NOMO-1 (cell line): ENCODE results near the gene TJP3.

ENCODE experiments used
- DNase-seq, 2 experiments: peaks; one replicate each; lab custom pipeline; 2025; ENCODE audit not compliant: unreplicated experiment in 2 of 2; lab: John Stamatoyannopoulos, UW

TJP3 gene

DNA sequence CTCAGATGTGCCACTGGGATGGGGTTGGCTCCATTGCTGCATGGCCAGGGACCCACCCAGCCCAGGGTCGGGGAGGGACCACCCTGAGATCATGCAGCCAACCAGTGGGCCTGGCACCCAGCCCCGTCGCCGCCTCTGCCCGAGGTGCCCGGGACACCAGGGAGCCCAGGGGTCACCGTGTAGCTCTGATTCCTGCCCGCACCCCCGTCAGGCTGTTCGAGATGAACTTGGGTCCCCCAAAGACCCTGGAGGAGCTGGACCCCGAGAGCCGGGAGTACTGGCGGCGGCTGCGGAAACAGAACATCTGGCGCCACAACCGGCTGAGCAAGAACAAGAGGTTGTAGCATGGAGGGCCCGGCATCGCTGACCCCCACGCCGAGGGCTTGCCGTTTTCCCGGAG is 58.9 kb downstream of the TJP3 start:
- no peak for DNase-seq

DNA sequence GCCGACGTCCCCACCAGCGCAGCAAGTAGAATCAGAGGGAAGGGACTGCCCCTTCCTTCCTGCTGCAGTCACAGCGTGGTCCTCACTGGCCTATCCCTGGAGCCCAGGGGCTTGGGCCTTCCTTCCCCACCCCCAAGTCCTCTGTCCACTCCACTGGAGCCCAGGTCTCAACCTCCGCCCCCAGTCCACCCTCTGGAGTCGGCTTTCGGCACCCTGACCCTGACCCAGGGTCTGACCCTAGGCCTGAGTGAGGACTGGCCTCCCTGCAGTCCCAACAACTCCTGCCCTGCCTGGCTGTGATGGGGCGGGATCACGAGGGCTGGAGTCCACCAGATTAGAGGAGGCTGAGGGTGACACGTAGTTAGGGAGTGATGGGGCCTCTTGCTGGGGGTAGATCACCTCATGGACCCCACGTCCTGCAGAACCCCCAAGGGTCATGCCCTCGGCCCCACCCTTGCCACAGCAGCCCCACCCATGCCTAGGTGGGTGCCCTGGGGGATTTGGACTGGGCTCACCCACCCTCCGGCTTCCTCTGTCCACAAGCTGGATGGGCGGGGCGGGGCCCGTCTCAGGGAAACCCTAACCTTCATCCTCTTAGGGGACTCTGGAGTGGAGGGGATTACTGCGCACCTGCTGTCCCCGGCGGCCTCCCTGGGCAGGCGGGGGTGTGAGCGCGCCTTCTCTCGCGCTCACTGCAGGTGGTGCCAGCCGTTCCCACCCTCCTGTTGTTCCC is 60.0 kb downstream of the TJP3 start:
- no peak for DNase-seq

DNA sequence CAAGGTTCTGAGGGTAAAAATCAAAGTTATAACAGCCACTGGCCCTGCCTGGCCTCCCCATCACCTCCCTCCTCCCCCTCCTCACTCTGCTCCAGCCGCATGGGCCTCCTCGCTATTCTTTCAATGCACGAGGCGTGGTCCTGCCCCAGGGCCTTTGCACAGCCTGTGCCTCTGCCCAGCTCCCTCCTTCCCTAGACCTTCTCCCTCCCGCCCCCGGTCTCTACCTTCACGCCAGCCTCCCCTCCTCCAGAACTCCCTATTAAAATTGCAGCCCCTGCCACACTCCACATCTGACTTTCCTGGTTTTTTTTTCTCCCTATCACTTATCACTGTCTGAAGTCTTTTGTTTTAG is 60.5 kb downstream of the TJP3 start:
- no peak for DNase-seq

DNA sequence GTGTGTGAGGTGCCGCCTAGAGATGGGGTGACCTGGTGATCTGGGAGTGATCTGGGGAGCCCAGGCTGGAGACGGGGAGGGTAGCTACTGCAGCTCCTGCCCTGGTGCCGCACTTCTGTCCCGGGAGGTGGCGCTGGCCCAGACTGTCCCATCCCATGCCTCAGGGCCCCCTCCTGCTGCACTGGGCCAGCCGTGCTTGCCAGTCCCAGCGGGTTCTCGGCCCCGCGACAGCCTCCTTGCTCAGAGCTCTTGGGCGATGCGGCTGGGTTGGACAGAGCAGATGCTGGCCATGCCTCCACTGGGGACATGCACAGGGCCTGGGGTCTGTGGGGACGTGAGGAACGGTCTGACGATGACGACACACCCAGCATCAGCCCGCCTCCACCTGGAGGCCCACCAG is 61.3 kb downstream of the TJP3 start:
- DNase-seq: no peak

DNA sequence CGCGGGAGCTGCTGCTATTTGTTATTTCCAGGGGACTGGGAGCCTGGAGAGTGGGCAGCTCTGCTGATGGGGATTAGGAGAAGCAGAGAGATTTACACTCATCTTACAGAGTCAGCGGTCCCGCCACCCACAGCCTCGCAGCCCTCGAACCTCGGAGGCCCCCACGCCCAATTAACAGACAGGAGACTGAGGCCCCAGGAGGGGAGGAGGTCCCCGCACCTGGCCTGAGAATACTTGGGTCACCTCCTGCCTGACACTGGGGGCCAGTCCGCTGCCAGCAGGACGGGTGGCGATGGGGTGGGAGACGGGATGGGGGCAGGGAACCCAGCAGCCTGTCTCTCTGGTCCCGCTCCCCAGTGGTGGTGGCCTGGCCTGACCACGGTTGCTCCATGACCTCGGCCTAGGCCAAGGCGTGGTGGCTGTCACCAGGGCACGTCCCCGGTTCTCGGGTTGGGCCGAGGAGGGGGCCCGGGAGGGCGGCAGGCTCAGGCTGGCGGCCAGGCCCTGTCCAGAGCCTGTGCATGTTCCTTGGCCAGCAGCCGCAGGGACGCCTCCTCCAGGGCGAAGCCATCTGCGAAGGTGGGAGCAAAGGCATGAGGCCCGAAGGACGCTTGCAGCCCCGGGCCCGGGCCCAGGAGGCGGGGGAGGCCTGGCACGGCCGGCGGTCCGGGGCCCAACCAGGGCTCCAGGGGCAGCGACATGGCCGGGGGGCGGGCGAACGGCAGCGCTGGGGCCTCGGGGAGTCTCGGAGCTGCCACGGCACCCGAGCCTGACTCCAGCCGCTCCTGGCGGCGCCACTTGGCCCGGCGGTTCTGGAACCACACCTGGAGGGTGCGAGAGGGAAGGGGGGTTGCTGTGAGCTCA is 62.2 kb downstream of the TJP3 start:
- DNase-seq: no peak

DNA sequence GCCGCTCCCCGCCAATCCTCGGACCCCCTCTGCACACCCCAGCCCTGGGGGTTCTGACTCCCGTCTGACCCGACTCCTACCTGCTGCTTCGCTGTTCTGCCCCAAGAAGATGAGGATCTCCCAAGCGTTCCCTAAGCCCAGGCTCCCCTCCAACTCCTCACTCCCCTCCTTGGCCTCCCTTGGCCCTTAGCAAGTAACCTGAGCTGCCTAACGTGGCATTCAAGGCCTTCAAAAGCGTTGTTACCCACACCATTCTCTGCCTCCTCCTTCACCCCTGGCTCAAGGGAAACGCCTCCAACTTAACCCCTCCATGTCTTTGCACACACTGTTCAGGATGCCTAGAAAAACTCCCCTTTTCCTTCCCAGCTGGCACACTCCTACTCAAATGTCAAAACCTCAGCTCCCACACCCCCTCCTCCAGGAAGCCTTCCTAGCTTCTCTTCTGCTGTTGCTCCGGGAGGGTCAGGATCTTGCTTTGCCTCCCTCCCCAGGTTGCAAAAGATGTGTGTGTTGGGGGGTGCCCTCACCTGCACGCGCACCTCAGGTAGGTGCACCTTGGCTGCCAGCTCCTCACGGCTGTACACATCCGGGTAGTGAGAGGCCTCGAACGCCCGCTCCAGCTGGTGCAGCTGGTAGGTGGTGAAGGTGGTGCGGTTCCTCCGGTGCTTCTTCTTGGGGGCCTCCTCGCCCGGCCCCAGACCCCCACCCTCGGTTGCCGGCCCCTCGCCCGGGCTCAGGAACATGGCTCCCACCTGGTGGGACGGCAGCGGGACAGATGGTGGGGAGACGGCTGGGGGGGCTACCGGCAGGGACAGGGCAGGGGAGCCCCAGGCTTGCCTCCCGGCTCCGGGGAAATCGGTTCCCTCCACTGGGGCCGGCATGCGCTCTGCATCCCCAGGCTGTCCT is 63.1 kb downstream of the TJP3 start:
- no peak for DNase-seq

DNA sequence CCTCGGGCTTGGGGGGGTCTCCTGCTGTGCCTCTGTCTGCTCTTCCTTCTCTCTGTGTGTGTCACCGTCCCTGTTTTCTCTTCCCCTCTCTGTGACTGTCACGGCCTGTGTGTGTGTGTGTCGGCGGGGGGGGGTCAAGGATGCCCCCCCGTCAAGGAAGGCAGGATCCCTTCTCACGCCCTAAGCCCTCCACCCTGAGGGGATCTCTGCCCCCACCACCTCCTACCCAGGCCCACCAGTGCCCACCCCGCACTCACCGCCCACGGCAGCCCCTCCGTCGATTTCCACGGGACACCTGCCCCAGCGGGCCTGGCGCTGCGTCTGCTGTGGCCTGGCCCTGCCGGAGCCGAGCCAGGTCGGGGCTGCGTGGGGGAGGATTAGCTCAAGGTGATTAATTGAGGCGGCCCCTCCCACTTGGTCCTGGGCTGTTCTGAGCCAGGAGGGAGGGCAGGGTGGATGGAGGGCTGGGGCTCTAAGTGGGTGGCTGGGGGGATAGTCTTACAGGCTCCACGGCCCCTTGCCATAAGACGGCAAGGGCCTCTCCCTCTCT is 63.8 kb downstream of the TJP3 start, which contains the start of gene RAX2:
Gene RAX2 (minus strand): TSS at position 323 of the 550 bp plus-strand sequence. CDS start 486 bp downstream, outside the sequence.
- no peak for DNase-seq

DNA sequence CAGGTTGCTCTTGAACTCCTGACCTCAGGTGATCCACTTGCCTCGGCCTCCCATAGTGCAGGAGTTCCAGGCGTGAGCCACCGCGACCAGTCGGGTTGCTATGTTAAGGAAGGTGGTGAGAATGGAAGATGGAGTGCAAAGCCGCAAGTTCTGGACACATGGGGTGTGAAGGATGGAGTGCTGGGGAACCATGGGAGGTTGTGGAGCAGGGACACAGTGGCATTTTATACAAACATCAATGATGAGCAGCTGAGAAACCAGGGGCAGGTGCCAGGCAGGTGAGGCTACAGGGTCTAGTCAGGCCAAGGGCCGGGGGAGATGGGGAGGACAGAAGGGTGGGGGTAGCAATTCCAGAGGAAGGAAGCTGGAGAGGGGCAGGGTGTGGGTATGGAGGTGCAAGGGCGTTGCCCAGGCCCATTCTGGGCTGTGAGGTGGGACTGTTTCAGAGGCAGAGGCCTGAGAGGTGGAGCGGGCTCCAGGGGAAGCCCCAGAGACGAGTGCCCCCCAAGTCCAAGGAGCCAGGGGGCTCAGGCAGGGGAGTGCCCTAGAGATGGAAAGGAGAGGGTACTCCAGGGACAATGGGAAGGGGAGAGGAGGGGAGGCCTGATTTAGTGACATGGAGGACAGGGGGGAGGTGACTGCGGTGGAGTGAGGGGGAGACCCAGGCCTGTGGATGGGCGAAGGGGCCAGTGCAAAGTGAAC is 65.8 kb downstream of the TJP3 start:
- no peak for DNase-seq

DNA sequence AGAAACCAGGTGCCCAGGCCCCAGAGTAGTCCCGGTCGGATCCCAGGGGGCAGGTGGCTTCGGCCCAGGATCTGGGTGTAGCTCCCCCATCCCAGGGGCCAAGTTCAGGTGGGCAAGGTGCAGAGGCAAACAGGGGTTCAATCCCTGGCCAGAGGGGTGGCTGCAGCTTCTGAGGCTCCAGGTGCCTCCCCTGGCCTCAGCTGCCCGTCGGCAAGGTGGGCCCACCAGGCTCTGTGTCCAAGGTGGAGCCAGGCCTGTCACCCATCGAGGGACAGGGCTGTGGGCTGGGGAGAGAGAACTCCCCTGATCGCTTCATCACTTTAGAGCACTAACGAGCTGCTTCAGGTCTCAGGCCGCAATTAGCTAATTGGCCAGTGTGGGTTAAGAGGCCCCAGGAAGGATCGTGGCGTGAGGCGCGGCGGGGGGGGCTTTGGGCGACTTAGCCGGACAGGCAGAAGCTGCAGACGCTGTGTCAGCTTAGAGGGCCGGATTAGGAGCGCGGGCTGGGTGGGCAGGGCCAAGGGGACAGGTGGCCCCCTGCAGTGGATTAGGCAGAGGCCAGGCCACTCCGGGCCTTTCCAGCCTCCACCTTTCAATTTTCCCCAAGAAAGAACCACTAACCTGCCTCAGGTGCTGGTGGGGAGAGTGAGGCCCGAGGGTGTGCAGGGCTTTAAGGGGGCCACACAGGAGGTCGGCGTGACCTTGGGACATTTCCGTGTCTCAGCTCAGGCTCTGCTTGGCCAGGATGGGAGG is 66.6 kb downstream of the TJP3 start:
- peak; percentile 31 to 41 for DNase-seq

DNA sequence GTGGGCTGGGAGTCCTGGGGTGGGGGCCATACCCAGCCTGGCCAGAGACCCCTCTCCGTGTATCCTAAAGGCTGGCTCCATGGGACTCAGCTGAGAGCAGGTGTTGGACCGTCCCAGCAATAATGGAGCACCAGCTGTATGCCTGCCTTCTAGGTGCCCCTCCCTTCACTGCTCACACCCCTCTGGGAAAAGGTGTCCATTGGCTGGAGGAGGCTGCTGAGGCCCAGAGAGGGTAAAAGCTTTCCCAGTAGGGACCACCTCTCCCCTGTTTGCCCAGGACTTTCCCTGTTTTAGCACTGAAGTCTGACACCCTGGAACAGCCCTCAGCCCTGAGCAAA is 67.2 kb downstream of the TJP3 start:
- DNase-seq: no peak

DNA sequence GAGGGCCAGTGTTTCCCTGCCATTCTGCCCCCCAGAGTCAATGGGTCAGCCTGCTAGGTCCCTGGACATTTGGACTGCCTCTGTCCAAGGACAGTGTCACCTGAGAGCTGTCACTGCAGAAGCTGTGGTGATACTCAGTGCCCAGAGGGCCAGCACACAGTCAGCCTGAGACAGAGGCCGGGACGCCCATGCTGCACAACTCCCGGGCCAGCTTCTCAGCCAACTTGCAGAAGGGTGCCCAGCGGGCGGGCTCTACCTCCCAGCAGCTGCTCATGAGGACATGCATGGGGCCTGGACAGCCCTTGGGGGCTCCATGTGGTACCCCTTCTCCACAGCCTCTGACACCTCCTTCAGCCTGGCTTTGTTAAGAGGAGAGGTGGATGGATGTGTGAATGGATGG is 67.6 kb downstream of the TJP3 start:
- no peak for DNase-seq

DNA sequence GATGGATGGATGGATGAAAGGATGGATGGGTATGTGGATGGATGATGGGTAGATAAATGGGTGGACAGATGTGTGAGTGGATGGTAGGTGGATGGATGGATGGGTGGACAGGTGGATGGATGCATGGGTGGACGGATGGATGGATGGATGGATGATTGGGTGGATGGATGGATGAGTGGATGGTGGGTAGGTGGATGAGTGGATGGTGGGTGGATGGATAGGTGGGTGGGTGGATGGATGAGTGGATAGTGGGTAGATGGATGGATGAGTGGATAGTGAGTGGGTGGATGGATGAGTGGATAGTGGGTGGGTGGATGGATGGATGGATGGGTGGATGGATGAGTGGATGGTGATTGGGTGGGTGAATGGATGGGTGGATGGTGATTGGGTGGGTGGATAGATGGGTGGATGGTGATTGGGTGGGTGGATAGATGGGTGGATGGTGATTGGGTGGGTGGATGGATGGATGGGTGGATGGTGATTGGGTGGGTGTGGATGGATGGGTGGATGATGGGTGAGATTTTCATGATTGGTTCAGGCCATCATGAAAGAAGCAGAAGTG is 68.4 kb downstream of the TJP3 start:
- DNase-seq: no peak

DNA sequence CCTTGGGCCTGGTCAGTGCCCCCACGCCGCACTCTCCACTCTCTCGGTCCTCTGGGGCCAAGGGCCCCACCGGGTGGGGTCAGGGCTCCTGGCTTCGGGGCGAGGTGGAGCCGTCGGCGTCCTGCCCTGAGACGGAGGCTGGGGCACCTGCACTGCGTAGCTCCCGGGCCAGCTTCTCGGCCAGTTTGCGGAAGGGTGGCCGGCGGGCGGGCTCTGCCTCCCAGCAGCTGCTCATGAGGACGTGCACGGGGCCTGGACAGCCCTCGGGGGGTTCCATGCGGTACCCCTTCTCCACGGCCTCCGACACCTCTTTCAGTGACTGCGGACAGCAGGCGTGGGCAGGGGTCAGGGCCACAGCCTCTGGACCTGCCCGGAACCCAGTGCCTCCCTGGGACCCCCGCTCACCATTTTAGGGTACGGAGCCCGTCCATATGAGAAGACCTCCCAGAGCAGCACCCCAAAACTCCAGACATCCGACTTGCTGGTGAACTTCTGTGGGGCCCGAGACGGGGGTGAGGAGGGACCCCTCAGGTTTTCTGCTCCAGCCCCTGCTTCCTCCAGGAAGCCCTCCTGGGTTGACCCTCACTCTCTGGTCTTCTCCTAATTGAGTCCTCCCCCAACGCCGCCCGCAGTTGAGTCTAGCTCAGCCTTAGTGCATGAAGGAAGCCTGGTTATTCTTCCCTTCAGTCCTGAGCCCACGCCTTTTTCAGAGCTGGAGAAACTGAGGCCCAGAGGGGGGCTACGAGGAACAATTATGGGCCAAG is 70.1 kb downstream of the TJP3 start:
- DNase-seq: no peak

DNA sequence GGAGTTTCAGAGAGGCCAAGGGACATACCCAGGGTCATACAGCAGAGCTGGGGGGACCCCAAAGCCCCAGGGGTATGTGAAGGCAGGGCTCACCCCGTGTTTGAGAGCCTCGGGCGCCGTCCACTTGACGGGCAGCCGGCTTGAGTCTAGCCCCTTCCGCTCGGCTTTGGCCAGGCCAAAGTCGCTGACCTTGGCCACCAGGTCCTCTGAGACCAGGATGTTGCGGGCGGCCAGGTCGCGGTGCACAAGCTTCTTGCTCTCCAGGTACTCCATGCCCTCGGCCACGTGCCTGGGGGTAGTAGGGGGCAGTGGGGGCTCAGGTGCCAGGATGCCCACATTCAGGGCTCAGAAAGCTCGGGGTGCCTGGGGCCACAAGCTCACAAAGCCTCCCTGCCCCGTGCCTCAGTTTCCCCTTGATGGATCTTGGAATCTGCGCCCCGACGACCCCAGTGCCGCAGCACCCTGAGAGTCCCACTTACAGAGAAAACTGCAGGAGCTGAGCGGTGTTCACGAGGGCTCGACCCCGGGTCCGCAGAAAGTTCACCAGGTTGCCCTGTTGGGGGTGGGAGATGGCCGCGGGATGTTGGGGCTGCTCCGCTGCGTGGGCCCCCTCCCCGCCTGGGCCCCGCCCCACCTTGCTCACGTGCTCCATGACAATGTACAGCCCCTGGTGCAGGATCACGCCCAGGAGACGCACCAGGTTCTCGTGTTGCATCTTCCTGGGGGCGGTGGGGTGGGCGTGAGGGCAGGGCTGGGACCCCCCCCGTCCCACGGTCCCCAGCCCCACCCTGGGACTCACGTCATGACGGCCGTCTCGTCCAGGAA is 70.9 kb downstream of the TJP3 start:
- DNase-seq: no peak

DNA sequence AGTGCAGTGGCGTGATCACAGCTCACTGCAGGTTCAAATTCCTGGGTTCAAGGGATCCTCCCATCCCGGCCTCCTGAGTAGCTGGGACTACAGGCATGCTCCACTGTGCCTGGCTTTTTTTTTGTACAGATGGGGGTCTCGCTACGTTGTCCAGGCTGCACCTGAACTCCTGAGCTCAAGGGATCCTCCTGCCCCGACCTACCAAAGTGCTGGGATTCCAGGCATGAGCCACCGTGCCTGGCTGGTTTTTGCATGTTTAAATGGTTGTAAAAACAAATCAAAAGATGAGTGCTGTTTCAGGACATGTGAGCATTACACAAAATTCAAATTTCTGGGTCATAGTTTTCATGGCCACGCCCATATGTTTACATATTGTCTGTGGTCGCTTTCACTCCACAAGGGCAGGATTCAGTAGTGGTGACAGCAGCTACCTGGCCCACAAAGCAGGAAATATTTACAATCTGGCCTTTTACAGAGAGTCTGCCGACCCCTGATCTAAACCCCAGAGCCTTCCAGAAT is 72.7 kb downstream of the TJP3 start:
- DNase-seq: peak in 1 of 2 experiments; percentile 16

DNA sequence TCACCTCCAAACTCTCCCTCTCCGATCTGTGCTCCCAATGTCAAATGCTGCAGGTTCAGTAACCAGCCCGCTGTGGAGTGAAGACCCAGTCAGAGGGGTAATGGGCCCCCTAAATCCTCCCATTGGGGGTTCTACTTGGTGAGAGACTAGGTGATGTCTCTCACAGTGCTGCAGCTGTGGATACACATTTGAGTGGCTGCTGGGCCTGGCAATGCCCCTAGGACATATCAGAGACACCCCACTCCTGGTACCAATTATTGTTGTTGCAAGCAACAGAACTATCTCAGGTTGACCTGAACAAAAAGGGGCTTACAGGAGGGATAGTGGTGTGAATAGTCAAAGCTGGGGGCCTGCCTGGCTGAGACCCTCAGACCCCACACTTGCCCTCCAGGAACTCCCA is 73.4 kb downstream of the TJP3 start:
- DNase-seq: no peak

DNA sequence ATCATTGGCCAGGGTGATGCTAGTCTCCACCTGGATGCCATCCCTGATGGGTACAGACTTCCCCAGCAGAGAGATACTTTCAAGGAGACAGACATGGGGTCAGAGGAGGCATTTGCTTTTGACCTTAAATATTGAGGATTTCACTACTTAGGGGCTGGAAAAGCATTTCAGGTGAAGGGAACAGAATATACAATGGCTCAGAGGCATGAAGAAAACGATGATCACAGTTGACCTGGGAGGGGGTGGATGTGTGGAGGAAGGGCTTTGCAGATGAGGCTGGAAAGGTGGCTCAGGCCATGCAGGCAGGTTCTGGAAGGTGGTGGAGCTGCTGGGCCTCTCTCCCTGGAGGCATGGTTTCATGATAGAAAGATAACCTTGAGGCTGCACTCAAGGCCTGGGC is 74.1 kb downstream of the TJP3 start:
- DNase-seq: no peak

DNA sequence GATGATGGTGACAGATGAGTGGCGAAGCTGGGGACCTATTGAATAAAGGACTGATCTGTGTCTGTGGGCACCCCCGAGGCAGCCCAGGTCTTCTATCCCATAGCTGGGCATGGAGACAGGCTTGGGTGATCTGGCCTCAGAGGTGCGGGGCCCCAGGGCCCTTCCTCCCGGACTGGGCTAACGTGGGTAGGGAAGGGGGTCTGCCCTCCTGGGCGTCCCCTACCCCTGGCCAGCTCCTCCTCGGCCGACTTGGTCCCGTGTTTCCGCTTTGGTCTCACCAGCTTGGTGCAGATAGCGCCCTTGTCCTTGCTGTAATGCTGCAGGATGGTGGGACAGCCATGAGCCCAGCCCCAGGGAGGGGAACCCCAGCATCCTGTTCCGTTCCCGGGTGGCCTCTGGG is 74.7 kb downstream of the TJP3 start:
- no peak for DNase-seq
